NCI-H226 (cell line): ENCODE measurements around the gene ZBTB25.

Experiments
- DNase-seq: peaks from one replicate; pipeline ENCODE4 v3.0.0-alpha.2; 2015

ZBTB25 gene

GRCh38 chr14:64515053-64515452 is 11.4 kb upstream of the ZBTB25 start:
- DNase-seq: no peak

DNA sequence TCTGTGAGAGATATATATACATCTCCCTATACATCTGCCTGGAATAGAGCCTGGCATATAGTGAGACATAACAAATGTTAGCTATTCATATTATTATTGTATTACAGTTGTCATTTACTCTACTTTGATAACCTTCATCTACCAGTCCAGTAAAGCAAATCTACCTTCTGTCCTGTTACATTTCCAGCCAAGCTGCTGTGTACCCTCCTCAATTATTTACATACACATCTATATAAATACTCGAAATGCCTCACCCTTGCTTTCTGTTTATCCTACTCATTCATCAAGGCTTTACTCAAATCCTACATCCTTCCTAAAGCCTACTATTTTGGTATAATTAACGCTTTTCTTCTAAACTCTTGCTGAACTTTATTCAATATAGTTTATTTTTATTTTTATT is 9.6 kb upstream of the ZBTB25 start:
- DNase-seq: no peak

DNA sequence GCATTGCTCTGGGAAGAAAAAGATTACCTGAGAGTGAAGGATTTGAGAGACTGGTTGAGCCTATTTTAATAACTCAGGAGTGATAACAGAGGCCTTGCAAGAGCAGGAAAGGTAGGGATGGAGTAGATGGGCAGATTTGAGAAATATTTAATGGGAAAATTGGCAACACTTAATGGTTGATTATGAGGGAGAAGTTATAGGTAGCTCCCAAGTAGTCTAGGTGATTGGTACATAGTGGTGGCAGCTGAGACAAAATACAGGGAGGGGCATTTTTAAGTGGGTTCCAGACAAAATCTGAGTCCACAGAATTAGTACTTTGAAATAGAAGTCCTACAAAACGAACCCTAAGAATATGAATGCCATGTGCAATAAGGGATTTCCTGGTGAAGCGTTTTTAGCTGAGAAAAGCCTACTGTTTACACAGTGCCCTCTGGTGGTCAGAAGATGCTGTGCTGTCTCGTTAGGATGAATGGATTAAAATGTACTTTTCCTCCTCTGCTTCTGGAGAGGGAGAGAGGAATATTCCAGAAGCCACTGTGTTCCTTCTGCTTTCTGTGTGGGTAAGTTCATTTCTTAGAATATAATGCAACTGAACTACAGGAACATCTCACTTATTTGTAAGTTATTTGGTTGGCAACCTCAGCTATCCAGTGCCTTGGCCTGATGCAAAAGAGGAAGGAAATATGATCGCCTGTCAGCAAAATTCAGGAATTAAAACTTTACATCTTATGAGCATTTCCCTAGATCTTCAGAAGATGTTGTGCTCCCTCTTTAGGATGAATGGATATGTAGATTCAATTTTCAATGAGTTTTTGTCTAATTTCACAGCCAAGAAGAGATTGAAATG is 7.4 kb upstream of the ZBTB25 start:
- peak; percentile 50 for DNase-seq

- no peak for DNase-seq
Measured at GRCh38 chr14:64509036-64509435, 5.4 kb upstream of the ZBTB25 start.

GRCh38 chr14:64508215-64508776 is 4.7 kb upstream of the ZBTB25 start:
- DNase-seq: no peak

DNA sequence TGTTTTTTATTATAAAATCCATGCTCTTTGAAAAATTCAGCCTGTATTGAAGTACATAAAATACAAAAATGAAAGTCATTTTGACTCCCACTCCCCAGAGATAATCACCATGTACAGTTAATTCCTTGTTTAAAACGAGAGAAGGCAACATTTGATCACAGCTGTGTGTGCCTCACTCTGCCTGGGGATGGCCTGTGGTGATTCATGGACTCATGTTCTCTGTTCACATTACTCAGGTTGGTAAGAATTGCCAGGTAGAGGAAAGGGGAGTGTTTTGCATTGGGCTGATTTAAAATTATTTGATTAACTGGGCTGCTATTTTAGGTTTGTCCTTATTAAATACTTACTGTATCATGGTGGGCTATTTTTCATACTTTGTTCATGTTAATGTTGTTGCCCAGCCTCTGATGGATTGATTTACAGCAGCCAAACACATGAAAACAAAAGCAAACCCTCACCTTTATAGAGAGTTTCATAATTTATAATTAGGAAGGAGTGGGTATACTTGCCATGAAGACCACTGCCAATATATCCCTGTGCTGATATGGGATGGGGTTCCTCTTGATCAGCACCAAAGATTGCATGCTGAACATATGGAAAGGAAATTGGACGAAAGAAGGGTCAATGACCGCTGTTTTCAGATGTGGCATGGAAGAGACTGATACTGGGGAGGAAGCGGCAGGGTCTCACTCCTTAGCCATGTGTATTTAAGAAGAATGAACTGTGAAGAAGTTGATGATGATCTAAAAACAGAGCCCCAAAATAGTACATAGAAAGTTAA is 3.9 kb upstream of the ZBTB25 start:
- DNase-seq: peak; percentile 26

GRCh38 chr14:64506721-64507120 is 3.1 kb upstream of the ZBTB25 start:
- DNase-seq: no peak

DNA sequence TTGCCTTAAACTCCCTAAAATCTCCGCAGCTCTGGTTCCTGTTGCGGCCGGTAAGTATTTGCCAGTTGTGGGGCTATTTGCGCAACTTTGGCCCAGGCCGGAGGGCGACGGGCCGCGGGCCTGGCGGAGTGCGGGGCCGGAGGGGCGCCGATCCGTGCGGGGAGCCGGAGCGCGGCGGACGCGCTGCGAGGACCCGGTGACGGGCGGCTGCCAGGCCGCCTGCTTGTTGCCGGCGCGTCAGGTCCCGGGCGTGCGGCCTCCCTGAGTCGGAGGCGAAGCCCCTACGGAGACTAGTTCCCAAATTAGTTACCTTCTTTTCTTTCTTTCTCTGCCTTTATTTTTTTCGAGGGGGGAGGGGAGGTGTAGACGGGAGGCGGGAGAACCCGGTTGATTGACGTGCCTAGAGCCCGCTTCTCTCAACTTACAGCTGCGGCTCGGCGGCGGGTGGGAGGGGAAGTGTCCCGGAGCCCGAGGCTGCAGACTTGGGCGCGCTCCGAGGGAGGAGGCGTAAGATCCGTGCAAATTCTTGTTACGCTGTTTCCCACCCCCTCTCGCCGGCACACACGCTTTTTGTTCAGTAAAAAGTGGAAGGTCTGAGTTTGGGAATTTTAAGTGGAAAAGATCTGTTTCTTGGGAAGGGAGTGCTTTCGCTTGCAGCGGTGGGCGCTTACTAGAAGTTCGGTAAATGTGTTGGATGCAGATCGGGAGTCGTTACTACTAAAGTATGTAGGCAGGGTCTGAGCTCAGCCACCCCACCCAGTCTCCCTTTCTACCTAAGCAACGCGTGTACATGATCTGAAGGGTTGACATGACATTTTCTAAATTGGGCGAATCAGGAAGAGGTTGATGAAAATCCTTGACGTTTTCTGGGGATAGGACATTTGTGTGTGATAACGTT is 1.5 kb upstream of the ZBTB25 start:
- DNase-seq: peak; percentile 84

GRCh38 chr14:64504310-64504896 is 765 bp upstream of the ZBTB25 start, which contains the start of gene ZBTB1:
TSS of gene ZBTB1 (plus strand) at chr14:64504770. CDS start at chr14:64521505, 16,735 bp downstream.
- peak; percentile 71 for DNase-seq

DNA sequence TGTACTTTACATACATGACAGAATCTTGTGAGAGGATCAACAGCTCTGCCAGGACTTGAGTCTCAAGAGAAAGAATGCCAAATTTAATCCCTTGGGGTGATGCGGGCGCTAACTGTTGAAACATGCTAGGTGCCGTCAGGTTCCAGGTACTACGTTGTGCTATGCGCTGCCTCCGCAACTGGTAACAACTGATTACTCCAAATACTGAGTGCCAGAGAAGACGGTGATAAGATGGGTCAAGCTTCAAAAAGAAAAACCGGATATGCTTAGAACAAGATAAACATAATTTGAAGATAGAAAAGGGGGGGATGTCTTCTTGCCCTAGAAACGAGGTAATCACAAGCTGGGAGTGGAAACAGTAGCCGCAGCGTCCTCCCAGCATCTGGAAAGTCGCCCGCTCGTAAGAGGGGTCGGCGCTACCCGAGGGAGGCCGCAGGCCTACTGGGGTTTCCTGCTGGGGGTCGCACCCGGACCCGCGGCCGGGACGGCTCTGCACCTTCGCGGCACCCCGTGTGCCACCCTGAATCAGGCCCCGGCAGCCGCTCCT is 678 bp downstream of the ZBTB25 start:
- DNase-seq: peak; percentile 71

DNA sequence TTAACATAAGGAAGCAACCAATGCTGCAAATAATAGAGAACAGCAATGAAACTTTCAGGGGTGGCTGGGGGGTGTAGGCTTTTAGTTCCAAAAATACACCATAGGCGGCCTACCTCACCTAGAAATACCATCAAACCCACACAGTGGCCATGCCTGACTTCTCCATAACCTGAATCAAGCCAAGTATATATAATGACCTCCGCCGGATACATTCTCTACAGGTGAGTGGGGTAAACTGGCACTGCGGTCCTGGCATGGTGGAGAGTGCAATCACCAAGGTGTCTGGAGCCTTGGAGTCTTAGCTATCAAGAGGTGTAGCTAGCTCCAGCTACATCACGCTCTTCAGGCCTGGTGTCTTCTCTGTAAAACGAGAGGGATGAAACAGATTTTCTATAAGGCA is 1.2 kb downstream of the ZBTB25 start:
- DNase-seq: no peak

DNA sequence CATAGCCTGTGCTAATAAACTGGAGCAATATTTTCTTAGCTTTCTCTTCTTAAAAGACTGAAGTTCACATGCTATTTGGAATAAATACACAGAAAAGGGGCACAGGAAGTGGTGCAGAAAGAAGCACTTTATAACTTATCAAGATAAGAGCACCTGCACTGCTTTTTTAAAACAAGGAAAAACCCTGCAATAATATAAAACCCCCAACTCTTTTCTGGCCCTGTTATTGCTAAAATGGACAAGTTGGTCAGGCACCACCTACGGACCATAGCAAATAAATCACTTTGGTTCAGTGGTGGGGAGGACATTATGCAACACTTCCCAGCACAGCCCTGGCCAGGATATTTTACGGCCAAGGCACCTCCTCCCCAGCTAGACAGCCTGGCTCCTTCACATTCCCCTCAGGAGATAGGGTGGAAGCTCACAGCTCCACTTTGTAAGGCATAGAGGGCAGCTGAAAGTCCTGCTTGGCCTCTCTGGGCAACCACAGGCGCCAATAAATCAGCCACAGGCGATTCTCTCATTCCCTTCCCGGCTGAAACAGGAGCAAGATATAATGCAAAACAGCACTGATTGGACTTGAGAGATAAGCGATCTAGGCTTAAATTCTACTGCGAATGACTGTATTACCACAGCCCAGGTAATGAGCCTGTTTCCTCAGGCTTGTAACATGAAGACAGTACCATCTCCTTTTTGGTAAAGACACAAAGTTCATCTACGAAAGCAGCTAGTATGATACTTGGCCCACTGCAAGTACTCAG is 2.0 kb downstream of the ZBTB25 start:
- peak; percentile 97 for DNase-seq

GRCh38 chr14:64500088-64500487 is 3.5 kb downstream of the ZBTB25 start:
- DNase-seq: no peak

GRCh38 chr14:64496764-64497163 is 6.9 kb downstream of the ZBTB25 start:
- DNase-seq: no peak

DNA sequence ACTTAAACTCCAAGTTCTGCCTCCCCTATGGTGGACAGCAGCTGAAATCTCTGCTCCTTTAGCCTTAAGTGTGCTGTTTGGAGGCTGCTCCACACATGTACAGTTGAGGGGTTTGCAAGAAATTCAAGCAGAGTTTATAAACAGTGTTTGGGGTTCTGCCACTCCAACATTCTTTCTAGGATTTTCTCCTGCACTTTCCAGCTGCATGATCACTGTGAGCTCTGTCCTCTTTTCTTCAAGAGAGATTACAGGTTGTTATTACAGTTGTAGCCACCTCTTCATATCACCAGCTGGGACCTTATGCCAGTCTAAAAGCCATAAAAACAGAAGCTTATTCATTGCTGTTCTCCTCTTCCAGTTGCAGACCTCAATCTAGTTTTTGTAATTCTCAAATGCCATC is 8.4 kb downstream of the ZBTB25 start:
- DNase-seq: no peak

- no peak for DNase-seq
Measured at GRCh38 chr14:64493455-64493854, 10.2 kb downstream of the ZBTB25 start.

GRCh38 chr14:64491637-64492036 is 12.0 kb downstream of the ZBTB25 start:
- DNase-seq: no peak

DNA sequence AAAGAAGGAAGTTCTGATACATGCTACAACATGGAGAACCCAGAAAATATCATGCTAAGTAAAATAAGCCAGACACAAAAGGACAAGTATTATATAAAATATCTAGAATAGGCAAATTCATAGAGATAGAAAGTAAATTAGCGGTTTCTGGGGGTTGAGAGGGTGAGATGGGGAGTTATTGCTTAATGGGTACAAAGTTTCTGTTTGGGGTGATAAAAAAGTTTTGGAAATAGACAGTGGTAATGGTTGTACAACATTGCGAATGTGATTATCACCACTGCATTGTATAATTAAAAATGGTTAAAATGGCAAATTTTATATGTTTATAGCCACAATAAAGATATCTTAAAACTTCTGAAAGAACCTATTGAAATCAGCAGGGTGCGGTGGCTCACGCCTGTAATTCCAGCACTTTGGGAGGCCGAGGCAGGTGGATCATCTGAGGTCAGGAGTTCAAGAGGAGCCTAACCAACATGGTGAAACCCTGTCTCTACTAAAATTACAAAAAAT is 15.0 kb downstream of the ZBTB25 start:
- DNase-seq: no peak

GRCh38 chr14:64478634-64479250 is 24.9 kb downstream of the ZBTB25 start:
- DNase-seq: no peak

- DNase-seq: no peak
Measured at GRCh38 chr14:64476438-64476837, 27.2 kb downstream of the ZBTB25 start.
